Sigmoid colon (tissue), 7 donors: ENCODE results near the gene CNTN5. TPM values are rescaled to one million over a fixed set of nuclear protein-coding genes. Genes with fewer than 3 reads are reported as not detected.
"Not testable (repeated sequence)": the region's sequence is repeated elsewhere in the genome, so short reads cannot be mapped to it uniquely, and the experiment has no call there.

Source experiments
- DNase-seq: peaks from one replicate; pipeline ENCODE4 v3.0.0-alpha.2; 2019
- H3K27ac ChIP-seq, 4 donors: fragments of 200-600 bp; sonication (generic); one replicate each; pipeline ENCODE4 v1.5.1; 2016 to 2019; ENCODE audit warnings: mild to moderate bottlenecking in 1 of 4
- H3K27me3 ChIP-seq, 3 donors: fragments of 200-600 bp; sonication (generic); one replicate each; pipeline ENCODE4 v1.5.1; 2019; ENCODE audit warnings: mild to moderate bottlenecking in 1 of 3
- H3K36me3 ChIP-seq, 4 donors: fragments of 200-600 bp; sonication (generic); one replicate each; pipeline ENCODE4 v1.5.1; 2016 to 2019
- H3K4me1 ChIP-seq, 4 donors: fragments of 200-600 bp; sonication (generic); one replicate each; pipeline ENCODE4 v1.5.1; 2017 to 2019
- H3K4me3 ChIP-seq, 4 donors: fragments of 200-600 bp; sonication (generic); one replicate each; pipeline ENCODE4 v1.5.1; 2017 to 2019; ENCODE audit warnings: mild to moderate bottlenecking in 2 of 4, moderate library complexity in 1 of 4
- H3K9me3 ChIP-seq, 4 donors: fragments of 200-600 bp in 3 of 4; sonication (generic) in 3 of 4; one replicate each; pipeline versions ENCODE4 v1.5.1 to v1.6.1; 2013 to 2019
- CTCF ChIP-seq, 4 experiments: fragments of 450-650 bp in 3 of 4; fragments of 200-600 bp in 1 of 4; IDR thresholded peaks; one replicate each; pipeline ENCODE4 v1.5.1; 2016 to 2019; ENCODE audit warnings: antibody characterized with exemption in 4 of 4, mild to moderate bottlenecking in 3 of 4, moderate library complexity in 2 of 4
- EP300 ChIP-seq, 4 donors: sonication (generic); formaldehyde crosslinking; IDR thresholded peaks; one replicate each; pipeline ENCODE4 v1.6.1; 2017; ENCODE audit warnings: antibody characterized with exemption in 4 of 4
- POLR2A ChIP-seq, 2 donors: fragments of 450-650 bp; IDR thresholded peaks; one replicate each; pipeline ENCODE4 v1.6.1; 2016; ENCODE audit warnings: antibody characterized with exemption in 2 of 2, mild to moderate bottlenecking in 2 of 2, moderate library complexity in 2 of 2
- POLR2AphosphoS5 ChIP-seq, 4 donors: sonication (generic); formaldehyde crosslinking; IDR thresholded peaks; one replicate each; pipeline ENCODE4 v1.6.1; 2017; ENCODE audit warnings: antibody characterized with exemption in 4 of 4
- WGBS, 2 donors: extraction: QIAGEN DNeasy Blood & Tissue Kit; methylation state at CpG; one replicate each; pipeline ENCODE4 v1.1.7; 2013; 5-methylcytosine and 5-hydroxymethylcytosine counted together
- intact Hi-C: fragments of 100-400 bp; cut with DNase I; formaldehyde crosslinking; loops from one replicate; pipeline ENCODE4 v1.15.1; 2023
- polyA plus RNA-seq, 3 donors: library from polyadenylated mRNA; stranded (reverse); fragments of 200-250 nt; gene quantifications; one replicate each; pipeline ENCODE4 v1.2.3, GENCODE V29; 2013
- total RNA-seq, 4 donors: library from RNA; depleted of rRNA; stranded (reverse); fragments of >200 nt; gene quantifications; one replicate each; pipeline ENCODE4 v1.1.0, GENCODE V29; 2016
- donor health status: healthy with polysubstance abuse.
- donor health status: Bipolar disorder and iron deficiency.
- donor health status: healthy.

The CNTN5 gene
- total and polyA plus RNA-seq, 7 donors, result 0.13 to 0.36 (median 0.16) TPM; not detected in 2

GRCh38 chr11:100235085-100235484, 1214.3 kb downstream of the CNTN5 start:
- H3K4me3 ChIP-seq, result no peak overlapping the region
- H3K36me3 ChIP-seq, result no peaks in the 10 kb centered on the region
- no peak for TF ChIP-seq EP300 (IDR thresholded peaks at IDR 0.05)
- no peak for TF ChIP-seq CTCF (IDR thresholded peaks at IDR 0.05)
- H3K27ac ChIP-seq, result no peak overlapping the region
- intact Hi-C loops, result no loop called here
- no peaks in the 10 kb centered on the region for H3K27me3 ChIP-seq
- H3K4me1 ChIP-seq, result no peaks in the 10 kb centered on the region
- no peaks in the 10 kb centered on the region for H3K9me3 ChIP-seq
- 71 to 72% methylated on average over 4 of the region's 4 CpGs for WGBS, 2 donors
- no peak for DNase-seq

GRCh38 chr11:100240025-100240539, 1219.3 kb downstream of the CNTN5 start:
- no peaks in the 10 kb centered on the region for H3K9me3 ChIP-seq
- 77 to 84% methylated on average over 5 of the region's 5 CpGs for WGBS, 2 donors

GRCh38 chr11:100247704-100248103, 1227.0 kb downstream of the CNTN5 start:
- Histone ChIP-seq H3K36me3 (no peaks in the 10 kb centered on the region), H3K9me3 (no peaks in the 10 kb centered on the region), H3K4me3 (no peak overlapping the region), H3K4me1 (no peaks in the 10 kb centered on the region), H3K27me3 (no peaks in the 10 kb centered on the region), H3K27ac (no peak overlapping the region)
- TF ChIP-seq POLR2AphosphoS5 (IDR thresholded peaks at IDR 0.05), result no peak
- no peak for TF ChIP-seq CTCF (IDR thresholded peaks at IDR 0.05)
- no peak for TF ChIP-seq POLR2A (IDR thresholded peaks at IDR 0.05)
- TF ChIP-seq EP300 (IDR thresholded peaks at IDR 0.05), result no peak
- DNase-seq, result no peak
- 91 to 92% methylated on average over 1 of the region's 1 CpG for WGBS, 2 donors
- intact Hi-C loops, result no loop called here

More at GRCh38 chr11:100240025-100240539, 1219.3 kb downstream of the CNTN5 start:
- Histone ChIP-seq H3K4me3 (no peak overlapping the region), H3K36me3 (no peaks in the 10 kb centered on the region), H3K4me1 (no peaks in the 10 kb centered on the region), H3K27me3 (no peaks in the 10 kb centered on the region), H3K27ac (no peak overlapping the region)
- TF ChIP-seq POLR2AphosphoS5 (IDR thresholded peaks at IDR 0.05) (no peak), POLR2A (IDR thresholded peaks at IDR 0.05) (no peak)
- no peak for DNase-seq
- intact Hi-C loops, result no loop called here

GRCh38 chr11:100257238-100257803, 1236.6 kb downstream of the CNTN5 start:
- 91 to 92% methylated on average over 6 of the region's 6 CpGs for WGBS, 2 donors
- H3K9me3 ChIP-seq, H3K4me1 ChIP-seq, H3K27me3 ChIP-seq, H3K27ac ChIP-seq, H3K4me3 ChIP-seq, DNase-seq, intact Hi-C loops, H3K36me3 ChIP-seq: not testable (repeated sequence)

- Histone ChIP-seq H3K4me3 (no peak overlapping the region), H3K27me3 (no peaks in the 10 kb centered on the region), H3K36me3 (no peaks in the 10 kb centered on the region), H3K9me3 (no peaks in the 10 kb centered on the region), H3K4me1 (no peaks in the 10 kb centered on the region), H3K27ac (no peak overlapping the region)
- no peak for TF ChIP-seq EP300 (IDR thresholded peaks at IDR 0.05)
- TF ChIP-seq CTCF (IDR thresholded peaks at IDR 0.05), result no peak
- no peak for TF ChIP-seq POLR2A (IDR thresholded peaks at IDR 0.05)
- TF ChIP-seq POLR2AphosphoS5 (IDR thresholded peaks at IDR 0.05), result no peak
- WGBS, 2 donors, result 84 to 88% methylated on average over 1 of the region's 1 CpG
- no peak for DNase-seq
- intact Hi-C loops, result no loop called here
Measured at GRCh38 chr11:100269516-100269915, 1248.8 kb downstream of the CNTN5 start.
